GM19043 (cell line): ENCODE measurements around the gene CTTNBP2NL.
"Not testable (repeated sequence)": the region's sequence is repeated elsewhere in the genome, so short reads cannot be mapped to it uniquely, and the experiment has no call there.

ENCODE experiments used
- ATAC-seq: cut with Tn5 transposase; IDR thresholded peaks from one replicate; pipeline ENCODE4 v1.9.1; 2021; ENCODE audit warnings: low read depth; ENCODE audit not compliant: unreplicated experiment

The CTTNBP2NL gene

DNA sequence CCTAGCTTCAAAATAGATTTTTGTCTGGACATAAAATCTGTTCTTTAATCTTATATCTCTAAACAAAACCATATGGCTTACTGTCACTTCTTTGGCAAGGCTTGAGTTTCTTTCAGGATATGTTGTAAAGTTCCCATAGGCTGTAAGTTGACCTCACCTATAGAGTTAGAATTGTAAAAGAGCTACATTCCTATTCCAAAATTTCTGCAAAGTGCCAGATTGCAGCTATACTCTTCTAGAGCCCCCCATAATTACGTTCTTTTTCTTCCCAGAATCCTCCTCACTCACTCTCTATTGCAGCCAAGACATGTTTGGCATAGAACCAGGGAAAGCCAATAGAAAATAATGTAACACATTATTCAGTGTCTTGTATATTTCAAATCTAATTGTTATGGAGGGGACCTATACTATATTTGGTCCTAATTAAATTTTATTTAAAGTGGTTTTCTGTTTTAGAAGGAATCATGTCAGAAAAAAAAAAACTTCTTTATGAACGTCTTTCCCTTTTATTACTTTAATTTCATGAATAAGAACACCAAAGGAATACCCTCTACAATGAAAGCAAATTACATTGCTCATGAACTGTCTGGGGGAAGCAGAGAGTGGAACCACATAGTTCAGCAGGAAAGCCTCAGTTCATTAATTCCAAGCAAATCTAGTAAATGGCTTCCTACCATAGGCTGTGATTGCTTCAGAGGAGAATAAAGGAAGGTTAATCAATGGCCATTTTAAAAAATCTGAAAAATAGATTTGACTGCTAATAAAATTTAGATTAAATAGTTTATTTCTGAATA, 22.3 kb downstream of the CTTNBP2NL start:
- ATAC-seq: no peak

DNA sequence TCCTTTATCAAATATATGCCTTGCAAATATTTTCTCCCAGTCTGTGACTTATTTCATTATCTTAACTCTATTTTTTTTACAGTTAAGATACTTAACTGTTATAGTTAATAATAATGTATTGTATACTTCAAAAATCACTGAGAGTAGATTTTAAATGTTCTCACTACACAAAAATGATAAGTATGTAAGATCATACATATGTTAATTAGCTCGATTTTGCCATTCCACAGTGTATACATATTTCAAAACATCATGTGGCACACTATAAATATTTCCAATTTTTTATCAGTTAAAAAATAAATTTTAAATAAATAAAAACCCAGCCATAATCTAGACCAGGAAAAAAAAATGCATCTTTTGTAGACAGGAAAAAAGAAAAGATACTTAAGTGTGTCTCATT, 27.2 kb downstream of the CTTNBP2NL start:
- ATAC-seq: no peak

DNA sequence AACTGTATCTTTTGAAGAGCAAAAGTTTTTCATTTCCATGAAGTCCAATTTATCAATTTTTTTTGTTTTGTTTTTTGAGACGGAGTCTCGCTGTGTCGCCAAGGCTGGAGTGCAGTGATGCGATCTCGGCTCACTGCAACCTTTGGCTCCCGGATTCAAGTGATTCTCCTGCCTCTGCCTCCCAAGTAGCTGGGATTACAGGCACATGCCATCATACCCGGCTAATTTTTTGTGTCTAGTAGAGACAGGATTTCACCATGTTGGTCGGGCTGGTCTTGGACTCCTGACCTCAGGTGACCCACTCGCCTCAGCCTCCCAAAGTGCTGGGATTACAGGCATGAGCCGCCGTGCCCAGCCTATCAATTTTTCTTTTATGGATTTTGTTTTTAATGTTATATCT, 27.7 kb downstream of the CTTNBP2NL start:
- not testable (repeated sequence) for ATAC-seq

DNA sequence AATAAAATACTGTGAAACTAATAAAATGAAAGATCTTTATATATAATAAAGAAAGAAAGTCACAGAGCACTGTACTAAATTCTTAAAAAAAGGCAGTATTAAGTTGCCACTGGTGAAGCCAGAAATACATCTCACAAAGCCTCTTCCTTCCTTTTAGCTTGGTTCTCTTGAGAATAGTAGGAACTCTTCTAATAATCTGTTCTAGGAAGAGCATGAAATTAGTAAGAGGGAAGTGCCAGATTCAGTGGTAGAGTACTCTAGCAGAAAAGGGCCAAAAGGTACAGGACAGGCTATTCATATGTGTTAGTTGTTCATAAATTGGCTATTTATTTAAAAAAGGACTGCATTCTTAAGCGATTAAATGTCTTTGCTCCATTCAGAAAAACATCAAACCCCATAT, 33.7 kb downstream of the CTTNBP2NL start:
- ATAC-seq: no peak

DNA sequence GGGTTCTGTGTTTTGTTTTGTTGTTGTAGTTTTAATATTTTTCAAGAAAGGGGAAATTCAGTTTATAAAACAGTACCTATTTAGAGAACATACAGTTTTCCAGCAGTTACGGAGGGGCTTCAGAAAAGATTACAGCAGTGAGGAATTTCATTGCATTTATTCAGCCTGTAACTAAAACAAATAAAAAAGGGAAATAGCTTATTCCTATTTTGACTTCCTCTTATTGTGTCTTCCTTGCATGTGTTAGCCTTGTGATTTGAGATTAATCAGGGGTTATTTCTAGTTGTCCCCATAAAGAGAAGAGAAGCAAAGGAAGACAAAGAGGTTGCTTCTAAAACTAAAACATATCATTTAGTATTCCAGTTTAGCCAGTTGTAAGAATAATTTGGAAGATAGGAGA, 35.0 kb downstream of the CTTNBP2NL start:
- no peak for ATAC-seq

DNA sequence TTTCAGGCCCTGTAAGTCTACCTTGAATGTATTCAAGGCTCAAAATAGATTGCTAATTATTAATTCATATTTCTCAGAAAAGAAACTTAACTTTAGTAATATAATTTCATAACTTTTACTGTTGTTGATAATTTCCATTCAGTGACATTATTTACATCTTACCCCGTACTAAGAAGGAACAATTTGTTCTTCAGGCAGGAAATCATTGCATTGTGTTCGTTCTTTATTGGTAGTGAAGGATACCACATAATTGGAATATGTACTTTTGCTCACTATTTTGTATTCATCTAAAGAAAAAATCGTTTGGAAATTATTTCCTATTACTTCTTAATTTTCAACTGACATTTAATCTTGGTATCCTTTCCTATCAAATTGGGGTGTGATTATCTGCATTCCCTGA, 39.4 kb downstream of the CTTNBP2NL start:
- no peak for ATAC-seq

DNA sequence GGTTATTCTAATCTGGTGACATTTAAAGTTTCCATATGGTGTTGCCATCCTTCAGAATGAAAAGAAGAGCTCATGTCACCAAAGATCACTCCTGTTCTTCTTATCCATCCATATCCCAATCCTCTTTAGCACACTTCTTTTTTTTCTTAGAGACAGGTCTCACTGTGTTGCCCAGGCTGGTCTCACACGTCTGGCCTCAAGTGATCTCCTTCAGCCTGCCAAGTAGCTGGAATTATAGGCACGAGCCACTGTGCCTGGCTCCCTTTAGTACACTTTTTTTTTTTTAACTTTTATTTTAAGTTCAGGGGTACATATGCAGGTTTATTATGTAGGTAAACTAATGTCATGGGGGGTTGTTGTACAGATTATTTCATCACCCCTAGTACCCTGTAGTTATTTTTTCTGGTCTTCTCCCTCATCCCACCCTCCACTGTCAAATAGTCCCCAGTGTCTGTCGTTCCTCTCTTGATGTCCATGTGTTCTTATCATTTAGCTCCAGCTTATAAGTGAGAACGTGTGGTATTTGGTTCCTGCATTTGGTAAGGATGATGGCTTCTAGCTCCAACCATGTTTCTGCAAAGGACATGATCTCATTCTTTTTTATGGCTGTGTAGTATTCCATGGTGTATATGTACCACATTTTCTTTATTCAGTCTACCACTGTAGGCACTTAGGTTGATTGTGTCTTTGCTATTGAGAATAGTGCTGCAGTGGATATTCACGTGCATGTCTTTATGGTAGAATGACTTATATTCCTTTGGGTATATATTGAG, 40.6 kb downstream of the CTTNBP2NL start:
- ATAC-seq: no peak

DNA sequence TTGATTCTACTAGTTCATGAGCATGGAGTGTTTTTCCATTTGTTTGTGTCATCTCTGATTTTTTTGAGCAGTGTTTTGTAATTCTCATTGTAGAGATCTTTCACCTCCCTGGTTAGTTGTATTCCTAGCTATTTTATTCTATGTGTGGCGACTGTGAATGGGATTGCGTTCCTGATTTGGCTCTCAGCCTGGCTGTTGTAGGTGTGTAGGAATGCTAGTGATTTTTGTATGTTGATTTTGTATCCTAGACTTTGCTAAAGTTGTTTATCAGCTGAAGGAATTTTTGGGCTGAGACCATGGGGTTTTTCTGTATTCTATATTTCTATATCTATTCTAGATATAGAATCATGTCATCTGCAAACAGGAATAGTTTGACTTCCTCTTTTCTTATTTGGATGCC, 42.1 kb downstream of the CTTNBP2NL start:
- ATAC-seq: not testable (repeated sequence)

DNA sequence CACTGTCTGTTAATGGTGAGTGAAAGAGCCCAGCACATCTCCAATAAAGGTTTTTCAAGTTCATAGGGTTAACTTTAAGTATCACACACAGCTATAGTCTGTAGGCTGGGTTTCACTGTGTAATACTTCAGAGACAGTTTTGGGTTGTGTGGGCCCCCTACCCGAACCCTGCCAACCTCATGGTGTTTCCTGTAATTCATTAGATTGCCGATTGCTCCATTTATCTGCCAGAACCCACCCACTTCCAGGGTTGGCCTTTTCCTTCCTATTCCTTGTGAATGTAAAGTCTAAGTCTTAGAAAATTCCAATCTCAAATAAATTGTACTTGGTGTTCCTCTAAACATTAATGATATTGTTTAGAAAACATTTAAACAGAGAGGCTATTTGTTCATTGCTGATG, 43.6 kb downstream of the CTTNBP2NL start:
- no peak for ATAC-seq

DNA sequence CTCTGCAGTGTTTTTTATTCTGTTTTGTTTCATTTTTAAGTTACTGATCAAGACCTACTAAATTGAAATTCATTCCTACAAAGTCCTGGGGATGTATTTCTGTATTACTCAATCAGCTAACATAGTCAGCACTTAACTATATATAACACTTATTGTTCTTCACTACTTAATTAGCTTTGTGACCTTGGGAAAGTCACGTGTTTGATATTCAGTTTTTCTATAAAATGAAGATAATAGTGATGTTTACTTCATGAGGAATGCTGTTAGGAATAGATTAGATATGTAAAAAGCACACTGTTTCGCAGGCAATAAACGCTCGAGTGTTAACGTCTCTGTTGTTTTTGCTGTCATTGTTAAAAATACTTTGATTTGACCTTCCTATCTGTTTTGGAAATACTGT, 44.6 kb downstream of the CTTNBP2NL start:
- no peak for ATAC-seq

DNA sequence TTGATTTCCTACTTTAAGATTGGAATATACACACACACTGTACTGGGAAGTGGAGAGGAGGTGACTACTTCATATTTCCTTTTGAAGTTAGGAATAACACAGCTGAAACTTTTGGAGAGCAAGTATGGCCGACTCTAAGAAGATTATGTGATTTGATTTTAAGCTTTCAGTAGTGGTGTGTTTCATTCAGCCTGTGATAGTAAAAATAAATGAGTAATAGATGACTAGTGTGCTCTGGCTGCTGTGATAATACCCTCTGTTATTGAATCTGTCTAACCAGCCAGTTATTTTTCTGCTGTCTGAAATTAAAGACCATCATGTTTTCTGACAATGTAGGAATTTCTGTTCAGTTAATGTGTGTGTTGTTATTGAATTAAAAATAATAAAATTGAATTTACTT, 48.3 kb downstream of the CTTNBP2NL start:
- no peak for ATAC-seq

DNA sequence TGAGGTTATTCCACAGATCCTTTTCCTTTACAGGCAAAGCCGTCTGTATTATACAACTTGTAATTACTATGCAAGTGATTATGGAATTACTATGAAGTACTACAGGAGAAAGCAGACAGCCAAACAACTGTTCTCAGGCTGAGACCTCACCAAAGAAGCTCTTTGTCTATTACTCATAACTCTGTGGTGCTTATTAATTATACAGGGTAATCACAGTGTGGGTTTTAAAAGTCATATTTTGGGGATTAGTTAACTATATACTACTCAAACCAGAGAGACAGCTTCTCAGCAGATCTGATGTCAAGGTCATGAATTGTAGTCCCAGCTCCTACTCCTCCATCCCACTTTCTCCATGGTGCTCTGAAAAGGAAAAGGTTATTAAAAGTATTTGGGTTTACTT, 49.6 kb downstream of the CTTNBP2NL start:
- ATAC-seq: no peak

DNA sequence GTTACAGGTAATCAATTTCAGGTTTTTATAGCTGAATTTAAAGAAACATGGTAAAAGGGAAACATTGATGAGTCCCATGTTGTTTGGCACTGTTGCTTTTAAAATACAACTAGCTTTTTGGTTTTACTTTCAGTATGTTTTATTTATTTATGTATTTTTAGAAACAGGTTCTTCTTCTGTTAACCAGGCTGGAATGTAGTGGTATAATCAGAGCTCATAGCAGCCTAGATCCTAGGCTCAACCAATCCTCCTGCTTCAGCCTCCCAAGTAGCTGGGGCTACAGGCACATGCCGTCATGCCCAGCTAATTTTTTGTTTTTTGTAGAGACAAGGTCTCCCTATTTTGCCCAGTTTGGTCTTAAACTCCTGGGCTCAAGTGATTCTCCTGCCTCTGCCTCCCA, 50.4 kb downstream of the CTTNBP2NL start:
- no peak for ATAC-seq

DNA sequence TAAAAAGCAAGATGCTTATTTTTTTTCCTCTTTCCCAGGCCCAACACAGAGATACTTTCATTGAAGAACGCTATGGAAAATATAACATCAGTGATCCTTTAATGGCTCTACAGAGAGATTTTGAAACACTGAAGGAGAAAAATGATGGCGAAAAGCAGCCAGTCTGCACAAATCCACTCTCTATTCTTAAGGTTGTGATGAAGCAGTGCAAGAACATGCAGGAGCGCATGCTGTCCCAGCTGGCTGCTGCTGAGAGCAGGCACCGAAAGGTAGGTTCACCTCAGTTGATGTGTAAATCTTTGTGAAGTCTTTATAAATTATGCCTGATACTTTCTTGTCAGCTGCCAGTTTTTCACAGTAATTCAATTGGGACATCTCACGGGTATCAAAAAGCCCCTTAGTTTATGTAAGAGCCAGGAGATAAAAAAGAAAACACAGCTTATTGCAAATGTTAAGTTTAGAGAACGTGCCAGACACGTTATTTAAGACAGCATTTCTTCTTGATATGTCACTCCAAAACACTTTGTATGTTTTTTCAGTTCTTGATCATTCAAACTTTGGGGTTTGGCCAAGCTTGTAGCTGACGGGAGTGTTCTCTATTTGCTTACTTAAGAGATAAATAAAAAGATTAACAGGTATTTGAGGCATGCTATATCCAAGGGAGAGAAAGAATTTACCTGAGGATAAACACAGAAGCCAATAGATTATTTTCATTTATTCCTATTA, 53.1 kb downstream of the CTTNBP2NL start:
- no peak for ATAC-seq

DNA sequence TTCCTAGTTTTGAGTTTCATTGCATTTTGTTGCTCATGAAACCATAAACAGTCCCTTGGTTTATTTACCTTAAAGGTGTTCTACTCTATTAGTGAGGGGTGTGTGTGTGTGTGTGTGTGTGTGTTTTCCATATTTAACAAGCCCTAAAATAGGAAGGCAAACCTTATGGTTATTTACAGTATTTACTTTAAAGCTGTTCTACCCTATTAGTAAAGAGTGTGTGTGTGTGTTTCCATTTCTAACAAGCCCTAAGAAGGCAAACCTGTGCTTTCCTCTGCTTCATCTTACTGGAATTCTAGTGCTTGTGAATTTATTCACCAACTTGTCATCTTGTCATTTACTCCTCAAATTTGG, 53.6 kb downstream of the CTTNBP2NL start:
- ATAC-seq: no peak

DNA sequence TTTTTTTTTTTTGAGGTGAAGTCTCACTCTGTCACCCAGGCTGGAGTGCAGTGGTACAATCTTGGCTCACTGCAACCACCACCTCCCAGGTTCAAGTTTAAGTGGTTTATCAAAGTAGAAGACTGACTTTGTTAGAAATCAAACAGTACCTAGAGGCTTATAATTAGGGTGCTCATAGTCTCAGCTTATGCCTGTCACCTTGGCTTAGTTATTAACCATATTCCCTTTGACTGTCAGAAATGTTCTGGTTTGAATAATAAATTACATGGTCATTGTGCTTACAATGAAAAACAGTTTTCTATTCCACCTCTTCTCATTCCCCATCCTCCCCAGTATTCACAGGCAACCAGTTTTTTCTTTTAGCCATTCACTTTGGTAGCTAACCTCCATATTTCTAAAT, 54.8 kb downstream of the CTTNBP2NL start:
- ATAC-seq: no peak

DNA sequence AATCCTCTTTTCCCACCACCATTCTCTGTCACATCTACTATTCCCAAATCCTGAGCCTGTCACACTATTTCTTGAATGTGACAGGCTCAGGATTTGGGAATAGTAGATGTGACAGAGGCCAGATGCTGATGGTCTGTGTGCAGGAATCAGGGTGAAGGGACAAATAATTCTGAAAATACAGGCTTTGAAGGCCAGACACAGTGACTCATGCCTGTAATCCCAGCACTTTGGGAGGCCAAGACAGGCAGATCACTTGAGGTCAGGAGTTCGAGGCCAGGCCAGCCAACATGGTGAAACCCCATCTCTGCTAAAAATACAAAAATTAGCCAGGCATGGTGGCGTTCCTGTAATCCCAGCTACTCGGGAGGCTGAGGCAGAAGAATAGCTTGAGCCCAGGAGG, 55.3 kb downstream of the CTTNBP2NL start:
- not testable (repeated sequence) for ATAC-seq

DNA sequence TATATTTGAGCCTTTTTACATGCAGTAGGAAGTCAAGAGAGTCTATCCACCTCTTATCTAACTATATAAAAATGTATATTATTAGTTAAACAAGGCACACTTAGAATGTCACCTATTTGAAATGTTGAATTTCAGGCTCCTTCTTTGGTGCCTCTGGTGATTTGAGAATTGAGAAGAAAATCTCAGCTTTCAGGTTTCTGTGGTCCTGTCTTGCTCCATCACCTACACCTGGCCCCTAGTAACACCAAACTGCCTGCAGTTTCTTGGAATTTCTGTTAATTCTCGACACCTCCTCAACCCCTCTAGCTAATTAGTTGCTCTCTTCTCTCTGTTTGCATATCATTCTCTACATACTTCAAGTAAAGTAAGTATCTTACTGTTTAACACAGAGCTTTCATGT, 57.9 kb downstream of the CTTNBP2NL start:
- ATAC-seq: no peak

DNA sequence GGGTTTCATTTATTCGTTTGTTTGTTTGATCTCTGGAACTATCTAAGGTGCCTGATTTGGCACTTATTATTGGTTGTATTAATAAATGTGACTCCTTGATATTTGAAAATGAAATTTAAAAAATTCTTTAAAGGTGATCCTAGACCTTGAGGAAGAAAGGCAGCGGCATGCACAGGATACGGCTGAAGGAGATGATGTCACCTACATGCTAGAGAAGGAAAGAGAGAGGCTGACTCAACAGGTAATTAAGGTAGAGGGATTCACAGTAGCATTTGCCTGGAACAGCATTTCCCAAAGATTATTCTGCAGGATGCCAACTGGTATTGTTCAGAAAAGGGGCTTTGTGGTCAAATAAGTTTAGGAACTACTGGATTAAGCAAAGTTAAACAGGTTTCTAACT, 58.3 kb downstream of the CTTNBP2NL start:
- ATAC-seq: no peak

DNA sequence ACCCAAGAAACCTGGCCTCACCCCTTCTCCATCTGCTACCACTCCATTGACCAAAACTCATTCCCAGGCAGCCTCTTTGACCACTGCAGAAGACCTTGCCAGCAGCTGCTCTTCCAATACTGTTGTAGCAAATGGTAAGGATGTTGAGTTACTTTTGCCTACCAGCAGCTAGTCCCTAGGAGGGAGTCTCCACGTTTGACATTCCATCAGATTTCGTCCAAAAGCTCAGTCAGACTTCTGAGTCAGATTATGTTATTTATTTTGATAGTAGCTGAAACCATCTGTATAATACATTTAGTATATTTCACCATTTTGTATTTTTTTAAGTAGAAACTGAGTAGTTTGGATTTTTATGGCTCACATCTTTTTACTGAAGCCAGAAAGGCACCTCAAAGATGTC, 61.2 kb downstream of the CTTNBP2NL start:
- ATAC-seq: no peak

DNA sequence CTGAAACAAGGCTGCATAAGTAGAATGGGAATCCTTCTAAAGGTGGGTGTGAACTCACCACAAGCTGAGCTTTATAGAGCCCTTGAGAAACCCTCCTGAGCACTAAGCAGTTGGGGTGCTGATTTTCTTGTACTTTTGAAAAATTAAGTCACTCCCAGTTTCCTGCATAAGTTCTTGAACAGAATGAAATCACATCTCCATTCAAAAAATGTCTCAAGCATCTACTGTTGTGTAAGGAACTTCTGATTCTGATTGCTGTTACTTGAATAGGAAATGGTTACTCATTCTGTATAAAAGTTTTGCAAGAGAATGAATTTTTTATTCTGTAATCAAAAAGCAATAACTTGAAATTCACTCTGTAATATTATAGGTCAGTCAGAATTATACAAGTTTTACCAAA, 61.9 kb downstream of the CTTNBP2NL start:
- no peak for ATAC-seq

DNA sequence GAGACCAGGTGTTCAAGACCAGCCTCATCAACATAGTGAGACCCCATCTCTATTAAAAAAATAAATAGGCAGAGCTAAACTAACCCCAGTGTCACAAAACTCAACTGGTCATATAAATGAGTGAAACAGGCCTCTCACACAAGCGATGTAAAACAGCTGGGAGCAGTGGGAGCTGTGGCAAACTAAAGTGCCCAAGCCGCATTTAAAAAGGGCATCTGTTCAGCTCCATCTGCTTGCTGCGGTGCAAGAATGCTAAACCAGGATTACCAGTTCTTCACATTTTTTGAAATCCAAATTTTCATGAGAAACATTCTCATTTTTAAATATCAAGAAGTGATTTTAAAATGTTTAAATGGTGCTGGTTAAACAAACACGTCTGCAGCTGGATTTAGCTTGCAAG, 62.7 kb downstream of the CTTNBP2NL start:
- no peak for ATAC-seq
